NCI-H524 treated with DMSO at 0.1 percent for 48 hours (cell line): ENCODE measurements around the gene COL28A1.
A peak's percentile ranks its signal among the peaks of the same experiment; 100 is the strongest.
"Not testable (repeated sequence)": the region's sequence is repeated elsewhere in the genome, so short reads cannot be mapped to it uniquely, and the experiment has no call there.

Source experiments
- DNase-seq: peaks from one replicate; lab custom pipeline; 2025; lab: John Stamatoyannopoulos, UW

Gene COL28A1

GRCh38 chr7:7464991-7465765 lies 70.5 kb downstream of the COL28A1 start:
- DNase-seq = not testable (repeated sequence)

- DNase-seq = no peak
These were observed 81.7 kb downstream of the COL28A1 start for GRCh38 chr7:7454000-7454399.

- DNase-seq = no peak
These were observed 83.0 kb downstream of the COL28A1 start for GRCh38 chr7:7452652-7453051.

GRCh38 chr7:7452119-7452518 lies 83.6 kb downstream of the COL28A1 start:
- no peak for DNase-seq

- no peak for DNase-seq
These were observed 86.6 kb downstream of the COL28A1 start for GRCh38 chr7:7449055-7449454.

GRCh38 chr7:7446616-7447015 lies 89.1 kb downstream of the COL28A1 start:
- no peak for DNase-seq

GRCh38 chr7:7443806-7444350 lies 91.8 kb downstream of the COL28A1 start:
- no peak for DNase-seq

GRCh38 chr7:7439564-7439963 lies 96.1 kb downstream of the COL28A1 start:
- DNase-seq = no peak

- no peak for DNase-seq
These were observed 96.8 kb downstream of the COL28A1 start for GRCh38 chr7:7438851-7439250.

- no peak for DNase-seq
These were observed 99.7 kb downstream of the COL28A1 start for GRCh38 chr7:7435978-7436377.

- DNase-seq = no peak
These were observed 101.3 kb downstream of the COL28A1 start for GRCh38 chr7:7434329-7434728.

- DNase-seq = no peak
These were observed 101.9 kb downstream of the COL28A1 start for GRCh38 chr7:7433811-7434210.

- DNase-seq = no peak
These were observed 102.7 kb downstream of the COL28A1 start for GRCh38 chr7:7432979-7433378.

- no peak for DNase-seq
These were observed 106.9 kb downstream of the COL28A1 start for GRCh38 chr7:7428806-7429205.

GRCh38 chr7:7427363-7427762 lies 108.3 kb downstream of the COL28A1 start:
- no peak for DNase-seq

GRCh38 chr7:7426676-7427075 lies 109.0 kb downstream of the COL28A1 start:
- DNase-seq = no peak

- DNase-seq = no peak
These were observed 110.4 kb downstream of the COL28A1 start for GRCh38 chr7:7425321-7425720.

- DNase-seq = no peak
These were observed 111.4 kb downstream of the COL28A1 start for GRCh38 chr7:7424151-7424873.

- no peak for DNase-seq
These were observed 113.0 kb downstream of the COL28A1 start for GRCh38 chr7:7422641-7423040.

- peak; percentile 48 for DNase-seq
These were observed 113.8 kb downstream of the COL28A1 start for GRCh38 chr7:7421826-7422225.

GRCh38 chr7:7418997-7419396 lies 116.7 kb downstream of the COL28A1 start:
- no peak for DNase-seq

GRCh38 chr7:7417851-7418250 lies 117.8 kb downstream of the COL28A1 start:
- no peak for DNase-seq

GRCh38 chr7:7417414-7417813 lies 118.3 kb downstream of the COL28A1 start:
- no peak for DNase-seq
